H9 (cell line): ENCODE results near the gene GARIN5A. TPM values are rescaled to one million over a fixed set of nuclear protein-coding genes. Genes with fewer than 3 reads are reported as not detected.

ENCODE experiments used
- DNase-seq: peaks from one replicate; pipeline ENCODE4 v3.0.0-alpha.2; 2017
- H2AFZ ChIP-seq: one replicate; pipeline ENCODE4 v1.6.1; 2013; ENCODE audit warnings: mild to moderate bottlenecking, low read length, control low read depth, moderate library complexity
- H2AK5ac ChIP-seq: 2 replicates; pipeline ENCODE4 v1.6.1; 2013; ENCODE audit warnings: low read length, control low read depth, mixed read lengths; ENCODE audit not compliant: insufficient read length
- H2BK120ac ChIP-seq: one replicate; pipeline ENCODE4 v1.6.1; 2013; ENCODE audit warnings: low read depth, mild to moderate bottlenecking, low read length, control low read depth, inconsistent platforms; ENCODE audit not compliant: poor library complexity, severe bottlenecking
- H2BK12ac ChIP-seq: 2 replicates; pipeline ENCODE4 v1.6.1; 2013; ENCODE audit warnings: low read length, control low read depth, mixed read lengths, low read depth; ENCODE audit not compliant: insufficient read length
- H2BK15ac ChIP-seq: 2 replicates; pipeline ENCODE4 v1.6.1; 2013; ENCODE audit warnings: low read depth, low read length, control low read depth
- H2BK20ac ChIP-seq: one replicate; pipeline ENCODE4 v1.6.1; 2013; ENCODE audit warnings: low read depth, mild to moderate bottlenecking, low read length, control low read depth, inconsistent platforms; ENCODE audit not compliant: poor library complexity, severe bottlenecking
- H2BK5ac ChIP-seq: 2 replicates; pipeline ENCODE4 v1.6.1; 2013; ENCODE audit warnings: low read length, control low read depth, mixed read lengths; ENCODE audit not compliant: insufficient read length
- H3K14ac ChIP-seq: 2 replicates; pipeline ENCODE4 v1.6.1; 2013; ENCODE audit warnings: low read length, control low read depth; ENCODE audit not compliant: insufficient read depth
- H3K18ac ChIP-seq: 2 replicates; pipeline ENCODE4 v1.6.1; 2013; ENCODE audit warnings: low read depth, mild to moderate bottlenecking, mixed read lengths, low read length, control low read depth; ENCODE audit not compliant: insufficient read length
- H3K23ac ChIP-seq: 2 replicates; pipeline ENCODE4 v1.6.1; 2013; ENCODE audit warnings: low read length, control low read depth, mixed read lengths, low read depth; ENCODE audit not compliant: insufficient read length
- H3K23me2 ChIP-seq: 2 replicates; pipeline ENCODE4 v1.6.1; 2013; ENCODE audit warnings: low read depth, mild to moderate bottlenecking, mixed read lengths, low read length, control low read depth; ENCODE audit not compliant: insufficient read length, poor library complexity, severe bottlenecking
- H3K27ac ChIP-seq: 2 replicates; pipeline ENCODE4 v1.5.1; 2013; ENCODE audit warnings: low read length, control low read depth, mixed read lengths, low read depth; ENCODE audit not compliant: insufficient read length
- H3K27me3 ChIP-seq: 2 replicates; pipeline ENCODE4 v1.6.1; 2013; ENCODE audit warnings: low read length, control low read depth, inconsistent platforms; ENCODE audit not compliant: insufficient read depth
- H3K4ac ChIP-seq: 2 replicates; pipeline ENCODE4 v1.6.1; 2013; ENCODE audit warnings: low read depth, mild to moderate bottlenecking, control low read depth, inconsistent platforms, low read length, moderate library complexity
- H3K4me1 ChIP-seq: 2 replicates; pipeline ENCODE4 v1.6.1; 2013; ENCODE audit warnings: low read length, control low read depth, inconsistent platforms; ENCODE audit not compliant: insufficient read depth
- H3K4me2 ChIP-seq: 2 replicates; pipeline ENCODE4 v1.6.1; 2013; ENCODE audit warnings: low read length, control low read depth, mixed read lengths; ENCODE audit not compliant: insufficient read length, insufficient read depth
- H3K56ac ChIP-seq: 2 replicates; pipeline ENCODE4 v1.6.1; 2013; ENCODE audit warnings: low read depth, mild to moderate bottlenecking, mixed read lengths, low read length, control low read depth; ENCODE audit not compliant: insufficient read length
- H3K79me1 ChIP-seq: 2 replicates; pipeline ENCODE4 v1.6.1; 2013; ENCODE audit warnings: low read depth, mild to moderate bottlenecking, moderate library complexity, low read length, control low read depth, inconsistent platforms; ENCODE audit not compliant: insufficient read depth, poor library complexity, severe bottlenecking
- H3K79me2 ChIP-seq: 2 replicates; pipeline ENCODE4 v1.6.1; 2013; ENCODE audit warnings: low read length, control low read depth, inconsistent platforms; ENCODE audit not compliant: insufficient read depth
- H3K9ac ChIP-seq: 2 replicates; pipeline ENCODE4 v1.6.1; 2013; ENCODE audit warnings: low read length, control low read depth, mixed read lengths; ENCODE audit not compliant: insufficient read length; ENCODE audit errors: extremely low read depth
- H3K9me3 ChIP-seq: one replicate; pipeline ENCODE4 v1.6.1; 2013; ENCODE audit warnings: low read depth, low read length, inconsistent platforms; ENCODE audit not compliant: control insufficient read depth
- H3T11ph ChIP-seq: one replicate; pipeline ENCODE4 v1.6.1; 2013; ENCODE audit warnings: mild to moderate bottlenecking, low read length, control low read depth, inconsistent platforms
- H4K20me1 ChIP-seq: one replicate; pipeline ENCODE4 v1.6.1; 2013; ENCODE audit not compliant: control insufficient read depth, insufficient read length, insufficient read depth
- H4K5ac ChIP-seq: 2 replicates; pipeline ENCODE4 v1.6.1; 2013; ENCODE audit warnings: low read depth, mild to moderate bottlenecking, mixed read lengths, low read length, control low read depth; ENCODE audit not compliant: insufficient read length
- H4K8ac ChIP-seq: replicated peaks from 2 replicates; pipeline ENCODE4 v1.6.1; 2013; ENCODE audit warnings: low read length, control low read depth, mixed read lengths, low read depth; ENCODE audit not compliant: insufficient read length
- H4K91ac ChIP-seq: 2 replicates; pipeline ENCODE4 v1.6.1; 2013; ENCODE audit warnings: low read depth, mild to moderate bottlenecking, moderate library complexity, mixed read lengths, low read length, control low read depth; ENCODE audit not compliant: insufficient read length
- H3K27ac Mint-ChIP-seq, 3 experiments: 2 replicates in 2 of 3; 3 replicates in 1 of 3; pipeline ENCODE4 v1.8.0; 2020 to 2021; ENCODE audit warnings: mixed read lengths in 3 of 3, mild to moderate bottlenecking in 1 of 3, moderate library complexity in 1 of 3
- H3K27me3 Mint-ChIP-seq: 2 replicates; pipeline ENCODE4 v1.8.0; 2021; ENCODE audit warnings: low read depth, mild to moderate bottlenecking, moderate library complexity, mixed read lengths
- H3K36me3 Mint-ChIP-seq, 3 experiments: 2 replicates in 2 of 3; 3 replicates in 1 of 3; pipeline ENCODE4 v1.8.0; 2020 to 2021; ENCODE audit warnings: low read depth in 3 of 3, mixed read lengths in 3 of 3; ENCODE audit not compliant: insufficient read depth in 1 of 3
- H3K4me1 Mint-ChIP-seq, 2 experiments: 2 replicates each; pipeline ENCODE4 v1.8.0; 2020; ENCODE audit warnings: mixed read lengths in 2 of 2
- H3K4me3 Mint-ChIP-seq, 2 experiments: 2 replicates in 1 of 2; 3 replicates in 1 of 2; pipeline ENCODE4 v1.8.0; 2020 to 2021; ENCODE audit warnings: mild to moderate bottlenecking in 2 of 2, mixed read lengths in 2 of 2, moderate library complexity in 1 of 2
- H3K9me3 Mint-ChIP-seq, 2 experiments: 2 replicates in 1 of 2; 3 replicates in 1 of 2; pipeline ENCODE4 v1.8.0; 2020; ENCODE audit warnings: mild to moderate bottlenecking in 2 of 2, mixed read lengths in 2 of 2, moderate library complexity in 1 of 2
- CTCF ChIP-seq: fragments of 200-600 bp; sonication (generic); conservative IDR thresholded peaks from 3 replicates; pipeline ENCODE4 v1.8.0; 2021; ENCODE audit warnings: antibody characterized with exemption, mild to moderate bottlenecking
- WGBS: extraction: QIAGEN DNeasy Blood & Tissue Kit; methylation state at CpG from one replicate; pipeline ENCODE4 v1.1.7; 2013; ENCODE audit warnings: missing lambda C conversion rate, low lambda C conversion rate, mixed read lengths; ENCODE audit not compliant: insufficient read length; ENCODE audit errors: extremely low coverage; 5-methylcytosine and 5-hydroxymethylcytosine counted together
- total RNA-seq: library from RNA; stranded (reverse); gene quantifications from 2 replicates; pipeline ENCODE4 v1.2.1, GENCODE V29; 2021

The GARIN5A gene
- total RNA-seq, 1 experiment from 2014 or later, result 9.5 TPM

- H3K4me1 Mint-ChIP-seq, result peaks cover 23 to 27% of the 10 kb centered on the region in 2 experiments
- no peaks in the 10 kb centered on the region; a peak in 1 of 5 replicates for H3K9me3 Mint-ChIP-seq
- Histone ChIP-seq H4K5ac (no peak overlapping the region), H3K79me1 (no peaks in the 10 kb centered on the region), H4K91ac (no peak overlapping the region), H3T11ph (no peak overlapping the region), H2AK5ac (no peak overlapping the region), H4K8ac (no peak overlapping the region), H3K27me3 (no peaks in the 10 kb centered on the region), H2BK120ac (no peak overlapping the region), H3K79me2 (no peaks in the 10 kb centered on the region), H3K9ac (no peak overlapping the region), H2BK5ac (no peak overlapping the region), H3K27ac (no peak overlapping the region), H3K4me2 (no peak overlapping the region), H3K4me1 (peaks cover 3% of the 10 kb centered on the region; the same call in 1 of the 2 replicates), H4K20me1 (no peaks in the 10 kb centered on the region), H3K4ac (no peak overlapping the region), H2BK15ac (no peak overlapping the region), H3K23ac (no peak overlapping the region), H3K23me2 (peaks cover 12% of the 10 kb centered on the region), H3K14ac (no peak overlapping the region; the same call in 1 of the 2 replicates), H2BK20ac (no peak overlapping the region), H3K56ac (no peak overlapping the region), H3K9me3 (no peaks in the 10 kb centered on the region), H2BK12ac (no peak overlapping the region), H3K18ac (no peak overlapping the region), H2AFZ (no peak overlapping the region)
- H3K4me3 Mint-ChIP-seq, result 0 out of 5 replicates have a peak overlapping the region, but pooled peaks of 1 of the 2 experiments have one; percentile 44
- peaks cover 10% of the 10 kb centered on the region for H3K27me3 Mint-ChIP-seq
- no CpG with 5 or more reads among the region's 12 CpGs for WGBS
- H3K27ac Mint-ChIP-seq, result peak overlapping the region in 2 of 3 experiments; percentile 23 to 40; a peak in 1 of 7 replicates
- TF ChIP-seq CTCF, result no peak
- DNase-seq, result no peak
- peaks cover 0 to 2% (median 0%) of the 10 kb centered on the region in 3 experiments; a peak in 2 of 7 replicates for H3K36me3 Mint-ChIP-seq
Measured at GRCh38 chr19:50434525-50434924, 42.1 kb downstream of the GARIN5A start.
